ENCODE data around the gene ELF1.
A peak's percentile ranks its signal among the peaks of the same experiment; 100 is the strongest.

The ELF1 gene

DNA sequence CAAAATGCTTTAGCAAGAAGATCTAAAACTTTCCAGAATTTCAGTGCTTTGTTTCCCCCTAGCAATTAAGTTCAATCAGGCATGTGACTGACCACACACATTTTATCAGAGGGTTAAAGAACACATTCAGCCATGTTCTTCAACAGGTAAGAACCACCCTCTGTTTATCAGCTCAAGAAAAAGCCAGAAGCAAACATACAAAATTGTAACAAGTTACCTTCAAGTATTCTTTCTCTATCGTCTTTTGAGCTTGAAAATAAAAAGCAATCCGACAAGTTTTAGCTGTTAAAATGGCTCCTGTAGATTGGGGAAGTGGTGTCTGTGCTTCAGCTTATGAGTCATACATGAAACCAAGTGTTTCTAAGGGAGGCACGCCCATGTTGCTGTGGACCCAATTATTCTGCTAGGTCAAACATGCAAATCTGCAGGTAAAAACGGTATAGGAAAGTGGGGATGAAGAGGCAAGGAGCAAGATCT, at the start of gene ELF1:
Gene ELF1, minus strand, starts transcription at position 306 of the 477 bp plus-strand sequence. CDS start 37,262 bp downstream, outside the sequence.
- Histone ChIP-seq H3K9ac (ENCODE audit: low read depth in 1 of 2, low read length in 2 of 2) (peak within 1 kb of the TSS; percentile 83 to 89), H3K4me1 (ENCODE audit: control insufficient read depth in 1 of 2, insufficient read depth in 2 of 2, low read length in 2 of 2) (peaks cover 24 to 48% of the 10 kb centered on the region in 2 donors)

DNA sequence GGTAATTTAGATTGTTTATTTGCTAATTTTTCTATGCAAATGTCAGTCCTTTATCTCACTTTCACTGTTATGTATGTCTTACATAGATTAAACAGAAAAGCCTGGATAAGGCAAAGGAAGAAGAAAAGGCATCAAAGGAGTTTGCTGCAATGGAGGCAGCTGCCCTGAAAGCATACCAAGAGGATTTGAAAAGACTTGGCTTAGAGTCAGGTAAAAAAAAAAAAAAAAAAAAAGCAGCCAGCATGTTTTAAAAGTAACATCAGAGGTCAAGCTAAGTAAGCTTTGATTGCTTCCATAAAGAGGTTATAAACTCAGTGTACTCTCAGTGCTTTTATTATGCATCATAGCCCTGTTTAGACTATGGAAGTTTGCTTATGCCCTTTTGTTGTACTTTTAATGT, 46.0 kb upstream of the ELF1 start:
- Histone ChIP-seq H3K27ac (ENCODE audit: low read depth, low read length) (no peak overlapping the region), H3K9ac (ENCODE audit: low read depth in 1 of 2, low read length in 2 of 2) (no peak overlapping the region), H3K27me3 (ENCODE audit: control insufficient read depth in 1 of 2, insufficient read depth in 2 of 2, low read length in 2 of 2) (no peaks in the 10 kb centered on the region), H3K4me1 (ENCODE audit: control insufficient read depth in 1 of 2, insufficient read depth in 2 of 2, low read length in 2 of 2) (peaks cover 19 to 37% of the 10 kb centered on the region in 2 donors), H3K36me3 (ENCODE audit: control insufficient read depth in 1 of 2, insufficient read depth in 2 of 2, low read length in 2 of 2) (peaks cover 11 to 37% of the 10 kb centered on the region in 2 donors), H3K9me3 (ENCODE audit: control insufficient read depth in 1 of 2, low read length in 2 of 2) (no peaks in the 10 kb centered on the region), H3K4me3 (ENCODE audit: low read depth in 1 of 2, low read length in 2 of 2) (no peak overlapping the region)

More for the DNA sequence above, at the start of gene ELF1:
- no peaks in the 10 kb centered on the region for H3K27me3 ChIP-seq (ENCODE audit: control insufficient read depth in 1 of 2, insufficient read depth in 2 of 2, low read length in 2 of 2)
- no peaks in the 10 kb centered on the region for H3K9me3 ChIP-seq (ENCODE audit: control insufficient read depth in 1 of 2, low read length in 2 of 2)
- no peaks in the 10 kb centered on the region for H3K36me3 ChIP-seq (ENCODE audit: control insufficient read depth in 1 of 2, insufficient read depth in 2 of 2, low read length in 2 of 2)
- H3K27ac ChIP-seq (ENCODE audit: low read depth, low read length), result peak within 1 kb of the TSS; percentile 91
- H3K4me3 ChIP-seq (ENCODE audit: low read depth in 1 of 2, low read length in 2 of 2), result peak within 1 kb of the TSS; percentile 75 to 76

DNA sequence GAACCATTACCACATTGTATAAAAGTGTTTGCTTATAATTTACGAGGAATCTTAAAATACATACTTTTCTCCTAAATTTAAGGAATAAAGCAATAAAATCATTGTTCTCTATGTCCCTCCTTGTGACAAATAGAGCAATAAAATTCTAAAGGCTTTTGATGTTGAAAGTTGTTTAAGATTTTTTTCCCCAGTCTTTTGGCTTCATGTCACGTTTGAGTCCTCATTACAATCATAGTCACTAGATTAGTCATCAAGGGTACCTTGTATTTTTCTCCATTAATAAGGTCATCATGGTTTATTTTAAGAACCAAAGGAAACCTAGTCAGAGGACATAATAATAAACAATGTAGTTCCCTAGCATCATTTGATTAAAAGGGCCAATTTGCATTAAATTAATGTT, 45.4 kb upstream of the ELF1 start:
- Histone ChIP-seq H3K36me3 (ENCODE audit: control insufficient read depth in 1 of 2, insufficient read depth in 2 of 2, low read length in 2 of 2) (peaks cover 11 to 32% of the 10 kb centered on the region in 2 donors), H3K9ac (ENCODE audit: low read depth in 1 of 2, low read length in 2 of 2) (no peak overlapping the region), H3K4me3 (ENCODE audit: low read depth in 1 of 2, low read length in 2 of 2) (peak overlapping the region in 1 of 2 donors; percentile 16), H3K27ac (ENCODE audit: low read depth, low read length) (no peak overlapping the region), H3K27me3 (ENCODE audit: control insufficient read depth in 1 of 2, insufficient read depth in 2 of 2, low read length in 2 of 2) (no peaks in the 10 kb centered on the region), H3K9me3 (ENCODE audit: control insufficient read depth in 1 of 2, low read length in 2 of 2) (no peaks in the 10 kb centered on the region), H3K4me1 (ENCODE audit: control insufficient read depth in 1 of 2, insufficient read depth in 2 of 2, low read length in 2 of 2) (peaks cover 18 to 37% of the 10 kb centered on the region in 2 donors)

DNA sequence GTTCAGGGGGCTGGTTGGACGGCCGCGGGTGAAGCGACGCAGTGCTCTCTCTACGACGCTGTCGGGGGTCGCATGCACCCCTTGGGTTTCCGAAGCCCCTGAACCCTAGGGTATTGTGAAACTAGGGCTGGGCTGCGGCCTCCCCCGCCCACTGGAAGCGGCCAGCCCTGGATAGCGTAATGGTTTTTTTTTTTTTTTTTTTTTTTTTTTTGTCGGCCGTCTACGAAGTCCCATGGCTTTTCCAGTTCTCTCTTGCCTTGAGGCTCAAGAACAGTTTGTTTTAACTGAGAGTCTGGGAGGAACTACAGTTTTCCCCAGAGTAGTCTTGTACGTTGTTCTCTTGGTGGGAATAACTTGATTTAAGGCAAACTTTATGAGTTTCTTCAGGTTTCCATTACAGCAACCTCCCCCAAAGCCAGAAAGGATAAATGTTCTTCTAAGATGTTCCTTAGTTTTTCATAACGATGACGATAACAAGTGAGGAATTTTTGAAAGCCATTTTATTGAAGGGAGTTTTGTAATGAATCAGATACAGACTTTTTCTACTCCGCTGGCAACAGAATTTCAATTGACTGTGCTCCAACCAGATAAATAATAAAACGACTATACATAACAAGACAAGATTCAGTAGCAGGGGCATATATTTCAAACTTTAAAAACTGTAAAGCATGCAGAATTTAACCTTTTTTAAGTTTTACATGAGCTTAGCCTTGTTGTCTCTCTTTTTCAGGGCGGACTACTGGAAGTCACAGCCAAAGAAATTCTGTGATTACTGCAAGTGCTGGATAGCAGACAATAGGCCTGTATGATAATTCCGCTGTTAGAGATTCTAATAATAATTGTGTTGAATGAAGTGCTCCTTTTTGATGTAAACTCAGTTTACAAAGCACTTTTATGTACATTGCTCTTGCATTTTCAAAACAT, 43.1 kb upstream of the ELF1 start:
- Histone ChIP-seq H3K27me3 (ENCODE audit: control insufficient read depth in 1 of 2, insufficient read depth in 2 of 2, low read length in 2 of 2) (no peaks in the 10 kb centered on the region), H3K9me3 (ENCODE audit: control insufficient read depth in 1 of 2, low read length in 2 of 2) (no peaks in the 10 kb centered on the region), H3K4me3 (ENCODE audit: low read depth in 1 of 2, low read length in 2 of 2) (peak overlapping the region; percentile 83 to 96), H3K9ac (ENCODE audit: low read depth in 1 of 2, low read length in 2 of 2) (peak overlapping the region; percentile 82 to 97), H3K36me3 (ENCODE audit: control insufficient read depth in 1 of 2, insufficient read depth in 2 of 2, low read length in 2 of 2) (peaks cover 11 to 17% of the 10 kb centered on the region in 2 donors), H3K27ac (ENCODE audit: low read depth, low read length) (peak overlapping the region; percentile 98), H3K4me1 (ENCODE audit: control insufficient read depth in 1 of 2, insufficient read depth in 2 of 2, low read length in 2 of 2) (peaks cover 34 to 43% of the 10 kb centered on the region in 2 donors)

DNA sequence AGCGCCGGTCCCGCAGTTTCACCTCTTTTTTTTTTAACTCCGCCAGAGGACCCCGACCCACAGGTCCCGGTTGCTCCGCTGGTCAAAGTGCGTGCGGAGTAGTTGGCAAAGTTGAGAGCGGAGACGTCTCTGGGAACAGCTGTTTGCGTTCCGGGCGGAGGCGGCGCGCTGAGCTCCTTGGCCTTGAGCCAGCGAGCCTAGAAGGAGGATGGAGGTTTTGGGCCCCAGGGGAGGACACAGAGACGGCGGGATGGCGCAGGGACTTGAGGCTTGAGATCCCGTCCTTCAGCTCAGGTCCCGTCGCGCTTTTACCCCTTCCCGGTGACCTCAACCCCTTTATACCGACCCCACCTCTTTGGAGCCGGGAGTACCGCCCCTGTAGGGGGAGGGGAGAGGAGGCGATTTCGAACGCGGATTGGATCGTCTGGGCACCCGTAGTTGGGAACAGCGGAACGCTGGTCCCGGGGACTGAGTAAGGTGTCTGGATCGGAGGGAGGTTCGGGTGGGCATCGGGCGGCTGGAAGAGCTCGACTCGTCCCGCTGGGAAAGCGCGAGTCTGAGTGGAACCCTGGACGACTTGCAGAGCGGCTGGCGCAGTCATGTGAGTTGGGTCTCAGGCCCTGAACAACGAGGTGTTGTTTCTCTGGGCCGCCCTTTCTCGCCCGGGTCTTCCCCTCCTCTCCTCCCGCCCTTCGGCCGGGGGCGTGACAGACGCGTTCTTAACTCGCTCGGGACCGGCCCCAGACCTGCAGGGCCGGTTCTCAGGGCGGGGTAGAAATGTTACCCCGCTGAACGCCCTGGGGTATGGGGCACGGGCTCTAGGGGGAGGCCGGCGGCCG, 42.2 kb upstream of the ELF1 start, which contains the start of gene WBP4:
Gene WBP4, plus strand, starts transcription at position 435 of the 839 bp plus-strand sequence. Its CDS starts 165 bp downstream, at position 600.
- H3K4me1 ChIP-seq (ENCODE audit: control insufficient read depth in 1 of 2, insufficient read depth in 2 of 2, low read length in 2 of 2), result peaks cover 43 to 51% of the 10 kb centered on the region in 2 donors

DNA sequence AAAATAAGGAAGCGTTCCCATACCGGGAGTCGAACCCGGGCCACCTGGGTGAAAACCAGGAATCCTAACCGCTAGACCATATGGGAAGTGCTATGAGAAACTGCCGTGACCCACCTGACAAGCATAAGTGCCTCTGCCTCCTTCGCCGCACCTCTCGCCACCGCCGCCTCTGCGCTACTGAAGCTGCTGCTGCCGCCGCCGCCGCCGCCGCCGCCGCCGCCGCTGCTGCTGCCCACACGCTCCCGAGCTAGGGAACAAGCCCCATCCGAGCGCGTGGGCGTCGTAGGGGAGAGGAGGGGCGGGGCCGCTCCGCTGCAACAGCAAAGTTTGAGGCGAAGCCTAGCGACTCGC, 41.6 kb upstream of the ELF1 start:
- no peaks in the 10 kb centered on the region for H3K9me3 ChIP-seq (ENCODE audit: control insufficient read depth in 1 of 2, low read length in 2 of 2)
- H3K27me3 ChIP-seq (ENCODE audit: control insufficient read depth in 1 of 2, insufficient read depth in 2 of 2, low read length in 2 of 2), result no peaks in the 10 kb centered on the region
- peaks cover 48 to 53% of the 10 kb centered on the region in 2 donors for H3K4me1 ChIP-seq (ENCODE audit: control insufficient read depth in 1 of 2, insufficient read depth in 2 of 2, low read length in 2 of 2)
- H3K27ac ChIP-seq (ENCODE audit: low read depth, low read length), result peak overlapping the region; percentile 98
- peak overlapping the region; percentile 83 to 96 for H3K4me3 ChIP-seq (ENCODE audit: low read depth in 1 of 2, low read length in 2 of 2)
- H3K9ac ChIP-seq (ENCODE audit: low read depth in 1 of 2, low read length in 2 of 2), result peak overlapping the region; percentile 82 to 97
- peaks cover 4 to 6% of the 10 kb centered on the region in 2 donors for H3K36me3 ChIP-seq (ENCODE audit: control insufficient read depth in 1 of 2, insufficient read depth in 2 of 2, low read length in 2 of 2)

More for the DNA sequence above, 42.2 kb upstream of the ELF1 start, which contains the start of gene WBP4:
- peaks cover 8 to 9% of the 10 kb centered on the region in 2 donors for H3K36me3 ChIP-seq (ENCODE audit: control insufficient read depth in 1 of 2, insufficient read depth in 2 of 2, low read length in 2 of 2)
- H3K4me3 ChIP-seq (ENCODE audit: low read depth in 1 of 2, low read length in 2 of 2), result peak within 1 kb of the TSS; percentile 83 to 96
- no peaks in the 10 kb centered on the region for H3K27me3 ChIP-seq (ENCODE audit: control insufficient read depth in 1 of 2, insufficient read depth in 2 of 2, low read length in 2 of 2)
- no peaks in the 10 kb centered on the region for H3K9me3 ChIP-seq (ENCODE audit: control insufficient read depth in 1 of 2, low read length in 2 of 2)
- H3K27ac ChIP-seq (ENCODE audit: low read depth, low read length), result peak within 1 kb of the TSS; percentile 98
- peak within 1 kb of the TSS; percentile 82 to 97 for H3K9ac ChIP-seq (ENCODE audit: low read depth in 1 of 2, low read length in 2 of 2)

DNA sequence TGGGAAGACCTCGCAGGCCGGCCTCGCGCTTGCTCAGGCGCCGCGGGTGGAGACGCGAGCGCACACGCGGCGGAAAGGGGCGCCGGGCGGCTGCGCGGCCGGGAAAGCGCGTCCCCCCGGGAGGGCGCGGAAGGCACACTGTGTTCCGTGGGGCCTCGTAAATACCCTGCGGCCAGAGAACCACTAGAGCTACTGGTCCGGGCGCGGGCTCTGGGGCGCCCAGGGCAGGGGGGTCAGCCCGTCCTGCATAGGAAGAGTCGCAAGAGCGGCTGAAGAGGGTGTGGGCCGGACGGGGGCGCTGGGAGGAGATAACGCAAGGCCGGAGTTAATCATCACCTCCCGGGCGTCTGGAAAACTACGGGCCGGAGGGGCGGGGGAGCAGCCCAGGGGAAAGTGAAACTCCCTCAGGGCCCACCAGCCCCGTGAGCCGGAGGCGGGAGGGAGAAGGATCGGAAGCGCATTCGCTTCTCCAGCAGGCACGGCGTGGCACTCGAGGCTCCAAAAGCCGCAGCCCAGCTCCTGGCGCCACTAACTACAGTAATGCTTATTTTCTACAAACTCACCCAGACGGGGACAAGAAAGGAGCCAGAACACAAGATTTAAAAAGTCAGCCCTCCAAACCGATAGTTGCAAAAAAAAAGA, 41.1 kb upstream of the ELF1 start:
- no peaks in the 10 kb centered on the region for H3K9me3 ChIP-seq (ENCODE audit: control insufficient read depth in 1 of 2, low read length in 2 of 2)
- H3K27ac ChIP-seq (ENCODE audit: low read depth, low read length), result peak overlapping the region; percentile 98
- H3K4me1 ChIP-seq (ENCODE audit: control insufficient read depth in 1 of 2, insufficient read depth in 2 of 2, low read length in 2 of 2), result peaks cover 48 to 49% of the 10 kb centered on the region in 2 donors
- peak overlapping the region; percentile 82 to 97 for H3K9ac ChIP-seq (ENCODE audit: low read depth in 1 of 2, low read length in 2 of 2)
- H3K27me3 ChIP-seq (ENCODE audit: control insufficient read depth in 1 of 2, insufficient read depth in 2 of 2, low read length in 2 of 2), result no peaks in the 10 kb centered on the region
- H3K4me3 ChIP-seq (ENCODE audit: low read depth in 1 of 2, low read length in 2 of 2), result peak overlapping the region; percentile 83 to 96
- peaks cover 0 to 5% of the 10 kb centered on the region in 2 donors for H3K36me3 ChIP-seq (ENCODE audit: control insufficient read depth in 1 of 2, insufficient read depth in 2 of 2, low read length in 2 of 2)

DNA sequence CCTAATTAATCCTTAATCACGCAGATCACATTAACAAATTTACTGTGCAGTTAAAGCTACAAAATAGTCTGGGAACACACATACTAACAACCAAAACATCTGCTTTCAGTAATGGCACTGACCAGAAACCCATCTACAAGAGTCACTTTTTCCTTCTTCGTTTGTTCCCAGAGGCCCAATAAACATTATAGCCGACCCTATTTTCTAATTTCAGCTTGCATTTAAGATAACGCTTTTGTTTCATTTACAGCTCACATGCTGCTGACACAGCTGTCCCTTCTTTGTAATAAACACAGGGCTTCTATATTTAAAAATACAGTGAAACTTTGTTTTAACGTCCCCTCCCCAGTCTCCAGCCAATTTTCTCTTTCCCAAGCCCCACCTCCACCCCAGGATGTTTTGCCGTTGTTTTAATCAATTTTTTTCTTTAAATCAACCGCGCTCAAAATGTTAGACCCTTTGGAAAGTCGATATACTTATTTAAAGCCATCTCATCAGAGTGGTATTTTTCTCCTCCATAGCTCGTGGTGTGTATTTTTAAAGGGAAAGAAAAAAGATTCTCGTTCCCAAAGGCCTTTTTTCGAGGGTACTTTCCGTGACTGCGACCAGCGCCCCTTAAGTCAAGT, 40.5 kb upstream of the ELF1 start:
- peak overlapping the region; percentile 83 to 96 for H3K4me3 ChIP-seq (ENCODE audit: low read depth in 1 of 2, low read length in 2 of 2)
- no peaks in the 10 kb centered on the region for H3K9me3 ChIP-seq (ENCODE audit: control insufficient read depth in 1 of 2, low read length in 2 of 2)
- H3K27ac ChIP-seq (ENCODE audit: low read depth, low read length), result peak overlapping the region; percentile 98
- H3K36me3 ChIP-seq (ENCODE audit: control insufficient read depth in 1 of 2, insufficient read depth in 2 of 2, low read length in 2 of 2), result peaks cover 0 to 5% of the 10 kb centered on the region in 2 donors
- H3K9ac ChIP-seq (ENCODE audit: low read depth in 1 of 2, low read length in 2 of 2), result peak overlapping the region; percentile 82 to 97
- peaks cover 49 to 53% of the 10 kb centered on the region in 2 donors for H3K4me1 ChIP-seq (ENCODE audit: control insufficient read depth in 1 of 2, insufficient read depth in 2 of 2, low read length in 2 of 2)
- no peaks in the 10 kb centered on the region for H3K27me3 ChIP-seq (ENCODE audit: control insufficient read depth in 1 of 2, insufficient read depth in 2 of 2, low read length in 2 of 2)

Data from duodenal mucosa (tissue), 2 donors.